ENCODE data around the gene AGFG2. TPM values are rescaled to one million over a fixed set of nuclear protein-coding genes. Genes with fewer than 3 reads are reported as not detected.

The AGFG2 gene
- total and polyA plus RNA-seq, 2 of the 4 experiments (the other 2 are of a cell fraction): 3.0 to 10.0 TPM

DNA sequence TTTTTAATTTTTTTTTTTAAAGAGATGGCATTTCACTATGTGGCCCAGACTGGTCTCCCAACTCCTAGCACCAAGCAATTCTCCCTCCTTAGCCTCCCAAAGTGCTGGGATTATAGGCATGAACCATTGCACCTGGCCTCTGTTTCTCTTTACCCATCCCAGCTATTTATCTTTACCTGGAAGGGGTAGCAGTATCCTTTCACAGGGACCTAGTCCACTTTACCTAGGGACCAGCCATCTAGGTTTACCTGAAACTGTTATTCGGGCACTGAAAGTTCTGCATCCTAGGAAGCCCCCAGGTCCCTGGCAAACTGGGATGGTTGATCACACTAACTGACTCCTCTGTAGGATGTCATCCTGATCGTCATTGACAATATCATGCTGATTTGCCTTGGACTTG, 21.7 kb upstream of the AGFG2 start:
- CTCF ChIA-PET: no interaction called here
- Histone ChIP-seq H2BK15ac (ENCODE audit: low read depth, low read length) (no peak overlapping the region; the same call in 2 of the 3 replicates), H2BK120ac (ENCODE audit: low read depth, low read length) (no peak overlapping the region), H3K9me1 (ENCODE audit: insufficient read depth, low read length) (peaks cover 9% of the 10 kb centered on the region), H3K36me3 (ENCODE audit: control insufficient read depth, insufficient read depth, low read length) (no peaks in the 10 kb centered on the region), H3K4ac (ENCODE audit: low read depth, low read length) (no peak overlapping the region), H3K79me1 (ENCODE audit: low read depth in 1 of 2, low read length in 2 of 2) (no peaks in the 10 kb centered on the region), H2AFZ (replicated peaks; ENCODE audit: low read length, poor library complexity) (no peak overlapping the region), H4K8ac (ENCODE audit: low read depth in 2 of 2, low read length in 2 of 2) (no peak overlapping the region), H3K27me3 (ENCODE audit: control insufficient read depth, insufficient read depth, low read length) (peaks cover 4% of the 10 kb centered on the region), H3K4me2 (ENCODE audit: low read depth, low read length) (no peak overlapping the region), H2BK20ac (ENCODE audit: low read depth, low read length) (0 out of 2 replicates have a peak overlapping the region, but pooled peaks have one; percentile 10), H3K9me3 (ENCODE audit: control insufficient read depth, insufficient read depth, low read length) (no peaks in the 10 kb centered on the region), H2AK9ac (replicated peaks; ENCODE audit: low read depth, low read length, poor library complexity) (no peak overlapping the region), H3K9ac (ENCODE audit: low read depth, low read length) (no peak overlapping the region), H2BK5ac (ENCODE audit: low read depth, low read length, poor library complexity, severe bottlenecking) (no peak overlapping the region), H3K4me1 (ENCODE audit: control insufficient read depth, insufficient read depth, low read length) (peaks cover 7% of the 10 kb centered on the region), H3K27ac (ENCODE audit: insufficient read depth, low read length) (no peak overlapping the region), H3K18ac (ENCODE audit: low read depth, low read length) (no peak overlapping the region), H3K23ac (ENCODE audit: low read depth, low read length) (no peak overlapping the region), H4K91ac (ENCODE audit: insufficient read depth, low read depth, low read length) (no peak overlapping the region), H4K20me1 (ENCODE audit: insufficient read depth, low read length) (no peaks in the 10 kb centered on the region), H4K5ac (ENCODE audit: low read depth, low read length) (no peak overlapping the region), H3K4me3 (ENCODE audit: insufficient read depth, low read depth, low read length) (no peak overlapping the region), H3K56ac (ENCODE audit: extremely low read depth, insufficient read depth, low read length) (no peak overlapping the region), H3K14ac (replicated peaks; ENCODE audit: low read depth, low read length) (no peak overlapping the region), H2AK5ac (ENCODE audit: low read depth, low read length) (peak overlapping the region; percentile 3; the same call in 1 of the 2 replicates)
- TF ChIP-seq MAFK (IDR thresholded peaks at IDR 0.05; ENCODE audit: low read depth, low read length) (no peak), RFX5 (IDR thresholded peaks at IDR 0.05; ENCODE audit: low read depth, low read length) (no peak), NFE2L2 (IDR thresholded peaks at IDR 0.05; ENCODE audit: low read depth, low read length) (no peak), RCOR1 (IDR thresholded peaks at IDR 0.05; ENCODE audit: insufficient replicate concordance, low read length) (no peak), RAD21 (IDR thresholded peaks at IDR 0.05; ENCODE audit: low read length) (no peak), SMC3 (IDR thresholded peaks at IDR 0.05; ENCODE audit: low read depth, low read length) (no peak), FOS (IDR thresholded peaks at IDR 0.05; ENCODE audit: low read depth, low read length) (no peak), POLR2A (IDR thresholded peaks at IDR 0.05; ENCODE audit: low read depth, low read length) (no peak), BHLHE40 (IDR thresholded peaks at IDR 0.05; ENCODE audit: low read depth, low read length) (no peak), CEBPB (IDR thresholded peaks at IDR 0.05; ENCODE audit: low read depth, low read length) (no peak), MXI1 (IDR thresholded peaks at IDR 0.05; ENCODE audit: borderline replicate concordance, low read depth, low read length) (no peak), CHD1 (IDR thresholded peaks at IDR 0.05; ENCODE audit: low read depth, low read length) (no peak), MAZ (IDR thresholded peaks at IDR 0.05; ENCODE audit: borderline replicate concordance, low read depth, low read length) (no peak)
- TF ChIP-seq, protein P1, sequence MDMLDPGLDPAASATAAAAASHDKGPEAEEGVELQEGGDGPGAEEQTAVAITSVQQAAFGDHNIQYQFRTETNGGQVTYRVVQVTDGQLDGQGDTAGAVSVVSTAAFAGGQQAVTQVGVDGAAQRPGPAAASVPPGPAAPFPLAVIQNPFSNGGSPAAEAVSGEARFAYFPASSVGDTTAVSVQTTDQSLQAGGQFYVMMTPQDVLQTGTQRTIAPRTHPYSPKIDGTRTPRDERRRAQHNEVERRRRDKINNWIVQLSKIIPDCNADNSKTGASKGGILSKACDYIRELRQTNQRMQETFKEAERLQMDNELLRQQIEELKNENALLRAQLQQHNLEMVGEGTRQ (IDR thresholded peaks at IDR 0.05; ENCODE audit: low read depth, low read length): no peak
- TF ChIP-seq, protein P2, sequence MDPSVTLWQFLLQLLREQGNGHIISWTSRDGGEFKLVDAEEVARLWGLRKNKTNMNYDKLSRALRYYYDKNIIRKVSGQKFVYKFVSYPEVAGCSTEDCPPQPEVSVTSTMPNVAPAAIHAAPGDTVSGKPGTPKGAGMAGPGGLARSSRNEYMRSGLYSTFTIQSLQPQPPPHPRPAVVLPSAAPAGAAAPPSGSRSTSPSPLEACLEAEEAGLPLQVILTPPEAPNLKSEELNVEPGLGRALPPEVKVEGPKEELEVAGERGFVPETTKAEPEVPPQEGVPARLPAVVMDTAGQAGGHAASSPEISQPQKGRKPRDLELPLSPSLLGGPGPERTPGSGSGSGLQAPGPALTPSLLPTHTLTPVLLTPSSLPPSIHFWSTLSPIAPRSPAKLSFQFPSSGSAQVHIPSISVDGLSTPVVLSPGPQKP (IDR thresholded peaks at IDR 0.05; ENCODE audit: borderline replicate concordance, low read depth, low read length): no peak
- TF ChIP-seq, protein P3, sequence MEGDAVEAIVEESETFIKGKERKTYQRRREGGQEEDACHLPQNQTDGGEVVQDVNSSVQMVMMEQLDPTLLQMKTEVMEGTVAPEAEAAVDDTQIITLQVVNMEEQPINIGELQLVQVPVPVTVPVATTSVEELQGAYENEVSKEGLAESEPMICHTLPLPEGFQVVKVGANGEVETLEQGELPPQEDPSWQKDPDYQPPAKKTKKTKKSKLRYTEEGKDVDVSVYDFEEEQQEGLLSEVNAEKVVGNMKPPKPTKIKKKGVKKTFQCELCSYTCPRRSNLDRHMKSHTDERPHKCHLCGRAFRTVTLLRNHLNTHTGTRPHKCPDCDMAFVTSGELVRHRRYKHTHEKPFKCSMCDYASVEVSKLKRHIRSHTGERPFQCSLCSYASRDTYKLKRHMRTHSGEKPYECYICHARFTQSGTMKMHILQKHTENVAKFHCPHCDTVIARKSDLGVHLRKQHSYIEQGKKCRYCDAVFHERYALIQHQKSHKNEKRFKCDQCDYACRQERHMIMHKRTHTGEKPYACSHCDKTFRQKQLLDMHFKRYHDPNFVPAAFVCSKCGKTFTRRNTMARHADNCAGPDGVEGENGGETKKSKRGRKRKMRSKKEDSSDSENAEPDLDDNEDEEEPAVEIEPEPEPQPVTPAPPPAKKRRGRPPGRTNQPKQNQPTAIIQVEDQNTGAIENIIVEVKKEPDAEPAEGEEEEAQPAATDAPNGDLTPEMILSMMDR (conservative IDR thresholded peaks at IDR 0.05; ENCODE audit: low read depth, low read length): no peak
- intact Hi-C loops (cut with micrococcal nuclease) (no loop called here), dilution Hi-C loops (cut with HindIII; ENCODE audit: low sequenced_read_pairs, unreplicated experiment) (no loop called here), in situ Hi-C loops (cut with MboI; ENCODE audit: low sequenced_read_pairs) (no loop called here)
- no TSS peak for BruUV-seq (replicated peaks)
- ATAC-seq (ENCODE audit: low read depth): no peak
- no peak for DNase-seq
- WGBS, 2 experiments (ENCODE audit: extremely low coverage in 2 of 2, insufficient read length in 1 of 2): no CpG with 5 or more reads among the region's 2 CpGs
- POLR2A ChIA-PET (ENCODE audit: unreplicated experiment): no interaction called here
